ENCODE measurements around the gene CHURC1. TPM values are rescaled to one million over a fixed set of nuclear protein-coding genes. Genes with fewer than 3 reads are reported as not detected.

The CHURC1 gene
- total RNA-seq (2021; fragmentation: NEBNext Ultra II Directional; extraction: Animal tissue kit (Norgen Biotek cat#: 25700)), result 50.2 and 55.6 TPM in 2 replicates
- 44.8 and 59.3 TPM in 2 replicates for polyA plus RNA-seq (2011; rRNA removed)
- polyA plus RNA-seq (2011; cell fraction: cytosol; rRNA removed), result 43.3 TPM
- 11.4 TPM for polyA plus RNA-seq (2011; cell fraction: nucleus; rRNA removed)
- 31.2 to 64.3 TPM (median 43.5 TPM) in 4 replicates for polyA plus RNA-seq (2012, experiment 1 of 2)
- 35.9 TPM for polyA plus RNA-seq (2012, experiment 2 of 2)
- 149 TPM for polyA plus RNA-seq (2013, experiment 1 of 2)
- polyA plus RNA-seq (2013, experiment 2 of 2), result 132 TPM
- 9.7 and 14.7 TPM in 2 replicates for polyA minus RNA-seq (2011; rRNA and poly(A)+ RNA removed)
- 6.9 TPM for polyA minus RNA-seq (2011; cell fraction: cytosol; rRNA and poly(A)+ RNA removed)
- polyA minus RNA-seq (2011; cell fraction: nucleus; rRNA and poly(A)+ RNA removed), result 37.0 TPM
- long read RNA-seq, experiment 1, transcript CHURC1-203 (4 exons, 2,629 nt), result major isoform, 45 of 59 reads
- long read RNA-seq, experiment 1, transcript CHURC1-208 (4 exons, 3,615 nt), result minor isoform, 5 of 59 reads
- long read RNA-seq, experiment 1, partial matches to known transcripts, result 5 of 59 reads
- long read RNA-seq, experiment 1, other reads (novel, unspliced or antisense), result 3 of 59 reads
- long read RNA-seq, experiment 2, transcript CHURC1-204 (4 exons, 1,023 nt), result minor isoform, 5 of 24 reads
- long read RNA-seq, experiment 2, transcript CHURC1-205 (3 exons, 1,521 nt), result minor isoform, 5 of 24 reads
- long read RNA-seq, experiment 2, transcript CHURC1-203 (4 exons, 2,629 nt), result major isoform, 10 of 24 reads
- long read RNA-seq, experiment 2, partial matches to known transcripts, result 0 of 24 reads
- long read RNA-seq, experiment 2, other reads (novel, unspliced or antisense), result 2 of 24 reads

DNA sequence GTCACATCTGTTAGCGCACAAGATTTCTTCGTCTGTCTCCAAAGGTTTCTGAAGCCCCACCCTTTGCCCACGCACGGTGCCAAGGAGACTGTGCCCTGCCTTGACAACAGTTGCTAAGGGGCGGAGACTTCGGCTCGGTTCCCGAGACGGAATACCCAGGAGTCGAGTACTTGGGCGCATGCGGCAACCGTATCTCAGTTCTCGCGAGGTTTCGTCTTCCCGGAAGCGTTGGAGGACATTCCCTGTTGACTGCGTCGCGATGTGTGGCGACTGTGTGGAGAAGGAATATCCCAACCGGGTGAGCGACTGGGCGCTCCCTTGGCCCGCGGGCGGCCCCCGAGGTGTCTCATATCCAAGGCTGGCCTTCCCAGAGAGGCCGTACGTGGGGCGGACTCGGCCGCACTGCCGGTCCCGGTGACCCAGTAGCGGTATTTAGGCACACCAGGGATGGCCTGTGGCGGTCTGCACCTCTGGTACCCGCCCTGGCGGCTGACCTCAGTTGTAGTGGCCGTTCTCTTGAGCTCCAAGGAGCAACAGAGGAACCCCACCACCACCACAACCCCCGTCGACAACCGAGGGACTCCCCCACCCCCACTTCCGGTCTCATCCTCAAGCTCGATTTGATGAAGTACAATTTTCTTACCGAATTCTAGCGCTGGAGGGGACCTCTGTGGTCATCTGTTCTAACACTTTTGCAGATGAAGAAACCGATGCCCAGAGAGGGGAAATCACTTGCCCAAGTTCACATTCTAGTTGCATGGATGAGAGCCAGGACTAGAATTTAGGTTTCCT lies at the start of gene CHURC1:
Gene CHURC1, plus strand, starts transcription at position 219 of the 792 bp plus-strand sequence. Its CDS starts 41 bp downstream, at position 260.
- Histone ChIP-seq H3K18ac (ENCODE audit: extremely low read depth, low read length) (peak within 1 kb of the TSS; percentile 73), H3K23me2 (ENCODE audit: low read depth, low read length) (peaks cover 5% of the 10 kb centered on the region), H3K9me3 (ENCODE audit: insufficient read depth in 2 of 2, low read depth in 1 of 2, low read length in 1 of 2) (no peaks in the 10 kb centered on the region), H3K79me2 (ENCODE audit: control insufficient read depth in 1 of 2, insufficient read depth in 2 of 2, low read length in 2 of 2) (peaks cover 5 to 28% of the 10 kb centered on the region in 2 experiments; a peak in 3 of 4 replicates), H4K91ac (replicated peaks; ENCODE audit: insufficient read length, low read length) (peak within 1 kb of the TSS; percentile 18), H2BK5ac (ENCODE audit: low read depth, low read length) (peak within 1 kb of the TSS; percentile 84), H3K4me1 (replicated peaks in 1 of 4; ENCODE audit: control insufficient read depth in 3 of 4, insufficient read depth in 4 of 4, low read length in 3 of 4) (peaks cover 0 to 4% (median 3%) of the 10 kb centered on the region in 4 experiments; a peak in 4 of 7 replicates), H3K4ac (replicated peaks; ENCODE audit: insufficient read length, low read depth, low read length) (no peak within 1 kb of the TSS), H3K27me3 (replicated peaks in 1 of 4; ENCODE audit: control insufficient read depth in 3 of 4, extremely low read depth in 1 of 4, insufficient read depth in 3 of 4, low read length in 3 of 4) (no peaks in the 10 kb centered on the region), H4K20me1 (replicated peaks in 1 of 2; ENCODE audit: control insufficient read depth in 1 of 2, insufficient read depth in 2 of 2, low read length in 2 of 2) (no peaks in the 10 kb centered on the region), H2BK12ac (ENCODE audit: low read depth, low read length) (peak within 1 kb of the TSS; percentile 64; the same call in 1 of the 2 replicates), H3K27ac (ENCODE audit: low read depth, low read length) (peak within 1 kb of the TSS; percentile 86), H3K4me3 (ENCODE audit: extremely low read depth in 1 of 4, insufficient read depth in 2 of 4, low read depth in 3 of 4, low read length in 4 of 4) (peak within 1 kb of the TSS; percentile 75 to 90 (median 89)), H3K79me1 (ENCODE audit: low read depth, low read length) (no peaks in the 10 kb centered on the region; the same call in none of the 2 replicates), H4K5ac (ENCODE audit: insufficient read length, low read depth, low read length) (peak within 1 kb of the TSS; percentile 42), H3K56ac (replicated peaks; ENCODE audit: insufficient read length, low read depth, low read length) (peak within 1 kb of the TSS; percentile 73), H2AFZ (ENCODE audit: low read length) (peak within 1 kb of the TSS; percentile 34; the same call in 1 of the 2 replicates), H2AK5ac (ENCODE audit: low read depth, low read length) (0 out of 2 replicates have a peak within 1 kb of the TSS, but pooled peaks have one; percentile 39), H3K9ac (replicated peaks in 1 of 4; ENCODE audit: extremely low read depth in 1 of 4, low read depth in 3 of 4, low read length in 3 of 4) (peak within 1 kb of the TSS; percentile 89 to 95 (median 94)), H2BK20ac (ENCODE audit: low read length) (no peak within 1 kb of the TSS), H2BK15ac (ENCODE audit: low read length) (no peak within 1 kb of the TSS), H3K36me3 (ENCODE audit: control insufficient read depth in 2 of 4, insufficient read depth in 4 of 4, low read length in 3 of 4) (no peaks in the 10 kb centered on the region), H2BK120ac (replicated peaks; ENCODE audit: low read depth, low read length) (no peak within 1 kb of the TSS), H4K8ac (ENCODE audit: extremely low read depth, insufficient read depth, low read length) (peak within 1 kb of the TSS; percentile 82), H3K4me2 (ENCODE audit: insufficient read depth in 1 of 2, low read depth in 2 of 2, low read length in 2 of 2) (peak within 1 kb of the TSS; percentile 79 to 90), H3K23ac (ENCODE audit: insufficient read length) (no peak within 1 kb of the TSS), H3K14ac (ENCODE audit: insufficient read length) (no peak within 1 kb of the TSS)
- ChIA-PET CTCF (ENCODE audit: partially characterized antibody) (interaction anchor here (1.0 to 1.7 kb wide), 10 partner anchors 10 to 243 kb away, joined by 3 to 9 read pairs (median 3); no protein-coding TSS in a partner anchor), POLR2A (ENCODE audit: partially characterized antibody) (interaction anchor here (0.6 to 2.3 kb wide), 14 partner anchors 10 to 168 kb away, joined by 3 to 17 read pairs (median 4); no protein-coding TSS in a partner anchor)
- WGBS, 2 experiments (ENCODE audit: extremely low coverage in 1 of 2, insufficient coverage in 1 of 2, insufficient read length in 1 of 2, insufficient replicate concordance in 2 of 2, low coverage in 1 of 2, low lambda C conversion rate in 2 of 2, missing lambda C conversion rate in 1 of 2), result 2% methylated on average over 46 of the region's 49 CpGs; no CpG with 5 or more reads in 1 of the 2 experiments
- peak; percentile 91 for FAIRE-seq
- DNase-seq (ENCODE audit: low read depth in 1 of 2, low spot score in 2 of 2), result peak; percentile 89 to 96
- TF ChIP-seq CREB1 (IDR thresholded peaks at IDR 0.05) (no peak), CTBP2 (IDR thresholded peaks at IDR 0.05; ENCODE audit: borderline replicate concordance, insufficient read depth, insufficient read length, low read length) (no peak), BCL11A (IDR thresholded peaks at IDR 0.05; ENCODE audit: low read depth in 2 of 2, low read length in 2 of 2) (no peak), RAD21 (IDR thresholded peaks at IDR 0.05 in 1 of 2, conservative IDR thresholded peaks at IDR 0.05 in 1 of 2; ENCODE audit: low read depth in 2 of 2, low read length in 2 of 2) (0 out of 4 replicates have a peak, but pooled peaks of 1 of the 2 experiments have one; percentile 4), TAF7 (optimal IDR thresholded peaks at IDR 0.05; ENCODE audit: borderline replicate concordance, low read depth, low read length) (peak; percentile 65), TBP (IDR thresholded peaks at IDR 0.05; ENCODE audit: low read depth, low read length) (peak; percentile 72)
